Hepatocyte (in vitro differentiated cells): Measurements from ENCODE around the gene ETS2. TPM values are rescaled to one million over a fixed set of nuclear protein-coding genes. Genes with fewer than 3 reads are reported as not detected.

Experiments
- DNase-seq: peaks from one replicate; pipeline ENCODE4 v3.0.0-alpha.2; 2016; ENCODE audit warnings: low spot score
- H2AFZ ChIP-seq: fragments of 200-600 bp; sonication (generic); 2 replicates; pipeline ENCODE4 v1.6.0; 2016; ENCODE audit warnings: antibody characterized with exemption, mild to moderate bottlenecking
- H3K27ac ChIP-seq: fragments of 200-600 bp; sonication (generic); 2 replicates; pipeline ENCODE4 v1.5.1; 2016; ENCODE audit warnings: mild to moderate bottlenecking
- H3K27me3 ChIP-seq: fragments of 200-600 bp; sonication (generic); 2 replicates; pipeline ENCODE4 v1.6.1; 2016
- H3K36me3 ChIP-seq: fragments of 200-600 bp; sonication (generic); replicated peaks from 2 replicates; pipeline ENCODE4 v1.5.1; 2016; ENCODE audit warnings: low read depth; ENCODE audit not compliant: insufficient read depth
- H3K4me1 ChIP-seq: fragments of 200-600 bp; sonication (generic); 2 replicates; pipeline ENCODE4 v1.5.1; 2016; ENCODE audit warnings: mild to moderate bottlenecking, moderate library complexity; ENCODE audit not compliant: insufficient read depth
- H3K4me2 ChIP-seq: fragments of 200-600 bp; sonication (generic); 2 replicates; pipeline ENCODE4 v1.6.0; 2016
- H3K4me3 ChIP-seq: fragments of 200-600 bp; sonication (generic); 2 replicates; pipeline ENCODE4 v1.5.1; 2016; ENCODE audit warnings: mild to moderate bottlenecking
- H3K79me2 ChIP-seq: fragments of 200-600 bp; sonication (generic); 2 replicates; pipeline ENCODE4 v1.6.0; 2017; ENCODE audit warnings: mild to moderate bottlenecking
- H3K9me2 ChIP-seq: fragments of 200-600 bp; sonication (generic); replicated peaks from 2 replicates; pipeline ENCODE4 v1.6.0; 2017; ENCODE audit warnings: mild to moderate bottlenecking; ENCODE audit not compliant: insufficient read depth
- H3K9me3 ChIP-seq: fragments of 200-600 bp; sonication (generic); 2 replicates; pipeline ENCODE4 v1.5.1; 2016; ENCODE audit warnings: low read depth, mild to moderate bottlenecking
- H4K20me1 ChIP-seq: fragments of 200-600 bp; sonication (generic); 2 replicates; pipeline ENCODE4 v1.6.0; 2016; ENCODE audit warnings: mild to moderate bottlenecking; ENCODE audit not compliant: insufficient read depth, poor library complexity, severe bottlenecking
- EZH2 ChIP-seq: fragments of 200-600 bp; sonication (generic); IDR thresholded peaks from 2 replicates; pipeline ENCODE4 v1.6.1; 2016; ENCODE audit warnings: antibody characterized with exemption, mild to moderate bottlenecking, borderline replicate concordance
- EZH2phosphoT487 ChIP-seq: fragments of 200-600 bp; sonication (generic); IDR thresholded peaks from one replicate; pipeline ENCODE4 v1.6.1; 2018; ENCODE audit warnings: antibody characterized with exemption, mild to moderate bottlenecking, low read depth, moderate library complexity; ENCODE audit not compliant: unreplicated experiment, severe bottlenecking
- WGBS: methylation state at CpG from one replicate; pipeline ENCODE4 v1.1.6; 2016; ENCODE audit warnings: low lambda C conversion rate; ENCODE audit errors: missing lambda C conversion rate; 5-methylcytosine and 5-hydroxymethylcytosine counted together
- polyA plus RNA-seq: library from polyadenylated mRNA; unstranded; fragments of >200 nt; fragmentation: Nextera tagmentation; extraction: Ambion mirVana; gene quantifications from 2 replicates; pipeline ENCODE4 v1.2.1, GENCODE V29; 2016
- total RNA-seq: library from RNA; depleted of rRNA; stranded (reverse); fragments of >200 nt; gene quantifications from 2 replicates; pipeline ENCODE4 v1.2.3, GENCODE V29; 2014
- TF ChIP-seq, protein P1 (sequence below): fragments of 200-600 bp; sonication (generic); IDR thresholded peaks from 2 replicates; pipeline ENCODE4 v1.5.1; 2016; ENCODE audit warnings: antibody characterized with exemption, mild to moderate bottlenecking; ENCODE audit not compliant: poor library complexity

The ETS2 gene
- total and polyA plus RNA-seq, 2 experiments from 2014 or later = 95.1 to 106 TPM

DNA sequence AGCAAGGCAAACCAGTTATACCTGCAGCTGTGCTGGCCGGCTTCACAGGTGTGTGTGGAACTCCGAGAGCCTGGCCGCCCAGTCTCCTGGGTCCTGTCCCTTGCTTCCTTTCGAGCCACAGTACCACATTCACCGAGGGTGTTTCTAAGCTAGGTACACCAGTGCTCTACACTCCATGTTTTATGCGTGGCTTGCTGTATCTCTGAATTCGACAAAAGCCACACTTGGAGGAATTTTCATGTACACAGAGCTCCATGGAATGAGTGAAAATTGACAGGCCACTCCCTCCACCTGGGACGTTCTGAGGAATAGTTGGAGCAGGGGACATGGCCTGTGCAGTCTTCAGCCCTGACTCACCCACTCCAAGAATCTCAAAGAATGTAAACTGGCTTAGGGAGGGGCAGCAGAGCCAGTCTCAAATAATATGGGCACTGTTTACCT is 14.0 kb downstream of the ETS2 start:
- Histone ChIP-seq H3K4me2 (no peak overlapping the region), H3K79me2 (peaks cover 29% of the 10 kb centered on the region), H4K20me1 (no peaks in the 10 kb centered on the region), H3K36me3 (peaks cover 13% of the 10 kb centered on the region), H3K4me1 (peaks cover 11% of the 10 kb centered on the region), H3K9me2 (no peaks in the 10 kb centered on the region), H3K4me3 (no peak overlapping the region), H2AFZ (no peak overlapping the region), H3K27ac (peak overlapping the region; percentile 71), H3K9me3 (no peaks in the 10 kb centered on the region), H3K27me3 (no peaks in the 10 kb centered on the region)
- TF ChIP-seq, protein P1, sequence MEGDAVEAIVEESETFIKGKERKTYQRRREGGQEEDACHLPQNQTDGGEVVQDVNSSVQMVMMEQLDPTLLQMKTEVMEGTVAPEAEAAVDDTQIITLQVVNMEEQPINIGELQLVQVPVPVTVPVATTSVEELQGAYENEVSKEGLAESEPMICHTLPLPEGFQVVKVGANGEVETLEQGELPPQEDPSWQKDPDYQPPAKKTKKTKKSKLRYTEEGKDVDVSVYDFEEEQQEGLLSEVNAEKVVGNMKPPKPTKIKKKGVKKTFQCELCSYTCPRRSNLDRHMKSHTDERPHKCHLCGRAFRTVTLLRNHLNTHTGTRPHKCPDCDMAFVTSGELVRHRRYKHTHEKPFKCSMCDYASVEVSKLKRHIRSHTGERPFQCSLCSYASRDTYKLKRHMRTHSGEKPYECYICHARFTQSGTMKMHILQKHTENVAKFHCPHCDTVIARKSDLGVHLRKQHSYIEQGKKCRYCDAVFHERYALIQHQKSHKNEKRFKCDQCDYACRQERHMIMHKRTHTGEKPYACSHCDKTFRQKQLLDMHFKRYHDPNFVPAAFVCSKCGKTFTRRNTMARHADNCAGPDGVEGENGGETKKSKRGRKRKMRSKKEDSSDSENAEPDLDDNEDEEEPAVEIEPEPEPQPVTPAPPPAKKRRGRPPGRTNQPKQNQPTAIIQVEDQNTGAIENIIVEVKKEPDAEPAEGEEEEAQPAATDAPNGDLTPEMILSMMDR = no peak
- TF ChIP-seq EZH2phosphoT487 (no peak), EZH2 (no peak)
- WGBS = 78% methylated on average over 8 of the region's 8 CpGs
- DNase-seq = peak; percentile 61

DNA sequence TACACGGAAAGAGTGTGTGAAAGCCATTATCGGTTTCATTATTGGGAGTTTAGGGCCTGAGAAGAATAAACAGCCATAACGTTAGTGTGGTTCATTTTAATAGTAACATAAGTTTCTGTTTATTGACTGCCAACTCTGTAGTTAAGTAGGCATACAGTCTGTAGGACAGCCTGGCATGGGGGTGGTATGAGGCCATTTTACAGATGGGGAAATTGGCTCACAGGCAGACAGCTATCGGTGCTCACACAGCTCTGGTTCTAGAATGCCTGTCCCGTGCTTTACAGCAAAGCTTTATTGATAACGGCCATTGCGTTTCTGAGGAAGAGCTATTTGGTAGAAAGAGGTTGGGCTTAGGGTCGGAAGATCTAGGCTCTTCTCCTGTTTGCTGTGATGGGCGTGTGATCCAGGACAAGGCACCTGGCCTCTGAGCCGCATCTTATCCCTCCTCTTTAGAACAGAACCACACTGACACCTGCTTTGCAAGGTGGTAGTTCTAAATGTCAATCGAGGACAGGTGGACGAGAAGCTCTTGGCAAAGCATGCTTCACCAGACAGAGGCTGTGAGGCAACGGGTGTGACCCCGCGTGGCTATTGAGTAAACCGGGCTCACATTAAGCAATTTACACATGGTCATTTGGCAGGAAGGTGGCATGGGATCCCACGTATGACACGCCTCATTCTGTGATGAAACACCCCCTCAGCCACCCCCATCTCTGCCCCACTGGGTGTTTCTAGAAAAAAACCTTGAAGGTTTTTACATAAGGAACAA is 14.9 kb downstream of the ETS2 start:
- TF ChIP-seq EZH2 (no peak), EZH2phosphoT487 (no peak)
- TF ChIP-seq, protein P1 = no peak
- Histone ChIP-seq H3K79me2 (peaks cover 27% of the 10 kb centered on the region), H2AFZ (no peak overlapping the region), H3K4me1 (peaks cover 11% of the 10 kb centered on the region), H3K27ac (peak overlapping the region; percentile 71), H3K9me2 (no peaks in the 10 kb centered on the region), H4K20me1 (no peaks in the 10 kb centered on the region), H3K36me3 (peaks cover 13% of the 10 kb centered on the region), H3K4me2 (no peak overlapping the region), H3K4me3 (no peak overlapping the region), H3K27me3 (no peaks in the 10 kb centered on the region), H3K9me3 (no peaks in the 10 kb centered on the region)
- 94% methylated on average over 18 of the region's 18 CpGs for WGBS
- no peak for DNase-seq

DNA sequence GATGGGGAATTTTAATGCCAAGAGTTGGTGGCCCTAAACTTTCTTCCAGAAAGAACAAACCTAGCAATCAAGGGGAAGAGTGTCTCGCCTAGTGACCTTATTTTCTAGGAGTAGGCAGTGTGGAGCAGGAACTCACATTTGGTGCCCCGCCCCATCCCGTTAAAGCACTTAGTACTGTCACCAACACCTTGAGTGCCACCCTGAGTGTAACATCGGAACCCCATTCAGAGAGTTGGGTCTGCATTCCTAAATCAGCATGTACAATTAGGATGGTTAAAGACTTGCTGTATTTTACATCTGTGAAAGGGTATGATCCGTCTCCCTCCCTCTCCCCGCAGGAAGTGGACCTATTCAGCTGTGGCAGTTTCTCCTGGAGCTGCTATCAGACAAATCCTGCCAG is 15.5 kb downstream of the ETS2 start:
- Histone ChIP-seq H3K9me3 (no peaks in the 10 kb centered on the region), H3K9me2 (no peaks in the 10 kb centered on the region), H3K4me1 (peaks cover 11% of the 10 kb centered on the region), H3K4me2 (no peak overlapping the region), H3K4me3 (no peak overlapping the region), H3K79me2 (peaks cover 27% of the 10 kb centered on the region), H2AFZ (no peak overlapping the region), H3K36me3 (peaks cover 13% of the 10 kb centered on the region), H3K27ac (peak overlapping the region; percentile 71), H3K27me3 (no peaks in the 10 kb centered on the region), H4K20me1 (no peaks in the 10 kb centered on the region)
- TF ChIP-seq, protein P1 = no peak
- TF ChIP-seq EZH2phosphoT487 = no peak
- TF ChIP-seq EZH2 = no peak
- 95% methylated on average over 6 of the region's 6 CpGs for WGBS
- DNase-seq = no peak
